Cardiac muscle cell (in vitro differentiated cells and primary cell): Measurements from ENCODE around the gene TMEM156. TPM values are rescaled to one million over a fixed set of nuclear protein-coding genes. Genes with fewer than 3 reads are reported as not detected.

Experiments used
- DNase-seq, 2 donors: peaks; one replicate each; pipeline versions ENCODE4 v3.0.0 to v3.0.0-alpha.2; 2010 to 2017; ENCODE audit warnings: low read depth in 1 of 2, low spot score in 1 of 2
- H3K27ac ChIP-seq: fragments of 200-600 bp; sonication (generic); 2 replicates; pipeline ENCODE4 v1.5.1; 2016
- H3K27me3 ChIP-seq: fragments of 200-600 bp; sonication (generic); 2 replicates; pipeline ENCODE4 v1.6.0; 2016; ENCODE audit warnings: control low read depth
- H3K36me3 ChIP-seq: fragments of 200-600 bp; sonication (generic); 2 replicates; pipeline ENCODE4 v1.5.1; 2016; ENCODE audit warnings: control low read depth
- H3K4me1 ChIP-seq: fragments of 200-600 bp; sonication (generic); 2 replicates; pipeline ENCODE4 v1.8.1; 2017; ENCODE audit warnings: low read depth, mild to moderate bottlenecking, mixed run types
- H3K4me3 ChIP-seq: fragments of 200-600 bp; sonication (generic); 2 replicates; pipeline ENCODE4 v1.5.1; 2016; ENCODE audit warnings: mild to moderate bottlenecking
- H3K9me3 ChIP-seq: fragments of 200-600 bp; sonication (generic); 2 replicates; pipeline ENCODE4 v1.5.1; 2017; ENCODE audit warnings: low read depth, mild to moderate bottlenecking, control low read depth
- polyA plus RNA-seq: library from polyadenylated mRNA; unstranded; fragments of >200 nt; fragmentation: Nextera tagmentation; extraction: Ambion mirVana; gene quantifications from 2 replicates; pipeline ENCODE4 v1.2.1, GENCODE V29; 2016
- total RNA-seq: library from RNA; depleted of rRNA; stranded (reverse); fragments of >200 nt; gene quantifications from 2 replicates; pipeline ENCODE4 v1.2.3, GENCODE V29; 2016
- TF ChIP-seq, protein P1 (sequence below): IDR thresholded peaks from 2 replicates; pipeline ENCODE4 v1.5.1; 2012; ENCODE audit warnings: low read depth, mild to moderate bottlenecking, low read length

Gene TMEM156
- total and polyA plus RNA-seq, 2 experiments from 2014 or later, result not detected

DNA sequence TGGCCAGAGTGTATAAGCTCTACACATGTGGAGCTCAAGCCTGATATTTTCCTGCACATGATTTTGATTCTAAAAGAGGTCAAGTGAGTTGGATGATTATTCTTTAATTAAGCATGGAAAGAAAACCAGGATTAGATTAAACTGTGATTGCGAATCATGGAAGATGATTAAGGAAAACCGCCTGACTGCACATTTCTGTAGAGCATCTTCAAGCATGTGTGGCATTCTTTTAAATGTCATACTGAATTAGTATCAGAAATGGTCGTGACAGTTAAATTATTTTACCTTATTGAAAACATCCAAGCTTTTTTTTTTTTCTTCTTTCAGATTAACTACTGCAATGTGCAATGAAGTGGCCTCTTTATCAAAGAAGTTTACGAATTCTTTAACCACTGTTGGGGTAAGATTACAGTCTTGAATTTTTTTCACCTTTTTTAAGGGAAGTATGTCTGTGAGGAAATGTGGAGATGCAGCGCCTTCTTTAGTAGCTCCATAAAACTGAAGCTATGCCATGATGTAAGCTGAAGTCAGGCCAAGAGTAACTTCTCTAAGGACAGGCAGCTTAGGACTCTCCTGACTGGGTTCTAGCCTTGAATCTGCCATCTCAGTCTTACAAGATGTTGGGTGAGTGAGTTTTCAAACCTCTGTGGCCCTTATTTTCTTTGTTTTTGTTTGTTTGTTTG, 96.7 kb downstream of the TMEM156 start:
- no peak for DNase-seq
- no peaks in the 10 kb centered on the region for H3K27me3 ChIP-seq
- no peak overlapping the region for H3K27ac ChIP-seq
- H3K9me3 ChIP-seq, result no peaks in the 10 kb centered on the region
- H3K4me1 ChIP-seq, result peaks cover 2% of the 10 kb centered on the region
- TF ChIP-seq, protein P1, sequence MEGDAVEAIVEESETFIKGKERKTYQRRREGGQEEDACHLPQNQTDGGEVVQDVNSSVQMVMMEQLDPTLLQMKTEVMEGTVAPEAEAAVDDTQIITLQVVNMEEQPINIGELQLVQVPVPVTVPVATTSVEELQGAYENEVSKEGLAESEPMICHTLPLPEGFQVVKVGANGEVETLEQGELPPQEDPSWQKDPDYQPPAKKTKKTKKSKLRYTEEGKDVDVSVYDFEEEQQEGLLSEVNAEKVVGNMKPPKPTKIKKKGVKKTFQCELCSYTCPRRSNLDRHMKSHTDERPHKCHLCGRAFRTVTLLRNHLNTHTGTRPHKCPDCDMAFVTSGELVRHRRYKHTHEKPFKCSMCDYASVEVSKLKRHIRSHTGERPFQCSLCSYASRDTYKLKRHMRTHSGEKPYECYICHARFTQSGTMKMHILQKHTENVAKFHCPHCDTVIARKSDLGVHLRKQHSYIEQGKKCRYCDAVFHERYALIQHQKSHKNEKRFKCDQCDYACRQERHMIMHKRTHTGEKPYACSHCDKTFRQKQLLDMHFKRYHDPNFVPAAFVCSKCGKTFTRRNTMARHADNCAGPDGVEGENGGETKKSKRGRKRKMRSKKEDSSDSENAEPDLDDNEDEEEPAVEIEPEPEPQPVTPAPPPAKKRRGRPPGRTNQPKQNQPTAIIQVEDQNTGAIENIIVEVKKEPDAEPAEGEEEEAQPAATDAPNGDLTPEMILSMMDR, result no peak
- H3K4me3 ChIP-seq, result no peak overlapping the region
- peaks cover 16% of the 10 kb centered on the region for H3K36me3 ChIP-seq

DNA sequence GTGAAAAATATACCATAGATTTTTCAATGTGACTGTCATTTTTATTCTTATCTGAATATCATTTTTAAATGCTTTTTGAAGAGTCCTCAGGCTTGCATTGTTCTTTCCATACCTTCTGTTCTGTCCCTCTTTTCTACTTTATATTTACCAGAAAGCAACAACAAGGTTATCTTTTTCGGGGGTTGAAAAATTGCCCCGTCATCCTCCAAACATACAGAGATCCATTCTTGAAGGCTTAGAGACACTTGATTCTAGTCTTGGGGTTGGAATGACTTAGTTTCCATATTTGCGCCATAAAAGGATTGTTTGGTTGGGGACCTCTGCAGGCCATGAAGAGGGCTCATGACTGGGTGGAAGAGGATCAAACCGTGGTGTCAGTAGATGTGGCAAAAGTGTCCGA, 101.1 kb downstream of the TMEM156 start:
- Histone ChIP-seq H3K9me3 (no peaks in the 10 kb centered on the region), H3K27ac (no peak overlapping the region), H3K36me3 (peaks cover 12% of the 10 kb centered on the region), H3K4me1 (peaks cover 3% of the 10 kb centered on the region), H3K4me3 (no peak overlapping the region), H3K27me3 (no peaks in the 10 kb centered on the region)
- DNase-seq, result no peak
- TF ChIP-seq, protein P1, result no peak

DNA sequence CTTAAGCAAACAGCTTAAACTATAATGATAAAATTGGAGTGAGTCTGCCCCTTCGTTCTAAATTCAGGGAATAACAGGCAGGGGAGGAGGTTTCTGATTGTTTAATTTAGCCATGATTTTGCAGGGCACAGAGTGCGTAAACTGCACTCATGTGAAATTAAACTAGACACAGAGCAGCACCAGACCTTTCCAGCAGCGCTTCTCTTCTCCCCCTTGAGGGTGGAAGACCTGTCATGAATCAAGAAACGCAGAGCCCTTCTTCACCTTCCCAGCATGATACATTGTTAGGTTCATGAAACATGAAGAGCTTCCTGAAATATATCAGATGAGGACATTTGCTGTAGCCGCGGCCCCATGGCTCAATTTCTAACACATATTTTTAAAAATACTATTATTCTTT, 101.5 kb downstream of the TMEM156 start:
- H3K4me3 ChIP-seq, result no peak overlapping the region
- peaks cover 12% of the 10 kb centered on the region for H3K36me3 ChIP-seq
- no peaks in the 10 kb centered on the region for H3K9me3 ChIP-seq
- DNase-seq, result no peak
- peaks cover 3% of the 10 kb centered on the region for H3K4me1 ChIP-seq
- TF ChIP-seq, protein P1, result no peak
- H3K27ac ChIP-seq, result no peak overlapping the region
- H3K27me3 ChIP-seq, result no peaks in the 10 kb centered on the region

DNA sequence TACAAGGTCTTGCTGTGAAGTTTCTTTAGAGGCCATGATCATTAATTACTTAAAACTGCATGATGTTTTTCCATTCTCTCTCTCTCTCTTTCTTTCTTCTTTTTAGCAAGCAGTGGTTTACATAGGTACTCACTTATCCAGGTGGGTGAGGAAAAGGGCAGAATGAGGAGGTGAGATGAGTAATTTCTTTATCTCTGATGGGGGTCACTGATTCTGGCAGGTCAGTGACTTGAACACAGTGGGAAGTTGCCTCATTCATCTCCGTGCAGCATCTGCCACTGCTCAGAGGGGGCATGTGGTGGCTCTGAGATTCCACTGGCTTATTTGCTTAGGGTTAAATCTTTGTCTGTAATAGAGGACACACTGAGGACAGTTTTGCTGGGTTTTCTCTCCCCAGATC, 102.0 kb downstream of the TMEM156 start:
- Histone ChIP-seq H3K27ac (no peak overlapping the region), H3K27me3 (no peaks in the 10 kb centered on the region), H3K9me3 (no peaks in the 10 kb centered on the region), H3K36me3 (peaks cover 12% of the 10 kb centered on the region), H3K4me1 (peaks cover 3% of the 10 kb centered on the region), H3K4me3 (no peak overlapping the region)
- TF ChIP-seq, protein P1, result no peak
- DNase-seq, result no peak

DNA sequence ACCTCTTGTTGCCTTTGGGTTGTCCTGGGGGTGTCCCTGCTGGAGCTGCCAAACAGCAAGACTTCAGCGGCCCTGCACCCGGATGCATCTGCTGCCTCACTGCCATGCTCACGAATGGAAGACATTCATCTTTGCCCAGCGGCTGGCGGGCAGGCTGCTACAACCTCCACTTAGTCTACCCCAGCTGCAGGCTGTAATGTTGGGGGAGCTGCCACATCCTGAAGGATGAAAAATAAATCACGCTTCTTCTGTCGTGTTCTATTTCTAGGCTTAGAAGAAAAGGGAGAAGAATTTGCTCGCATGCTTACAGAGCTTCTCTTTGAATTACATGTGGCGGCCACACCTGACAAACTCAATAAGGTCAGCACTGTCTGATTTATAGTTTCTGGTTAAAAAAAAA, 103.2 kb downstream of the TMEM156 start:
- Histone ChIP-seq H3K9me3 (no peaks in the 10 kb centered on the region), H3K4me3 (no peak overlapping the region), H3K36me3 (peaks cover 12% of the 10 kb centered on the region), H3K4me1 (peaks cover 3% of the 10 kb centered on the region), H3K27me3 (no peaks in the 10 kb centered on the region), H3K27ac (no peak overlapping the region)
- no peak for DNase-seq
- TF ChIP-seq, protein P1, result no peak
